HCT116 (cell line): ENCODE data around the gene MLLT3. TPM values are rescaled to one million over a fixed set of nuclear protein-coding genes. Genes with fewer than 3 reads are reported as not detected.

ENCODE experiments used
- ATAC-seq: fragments of 200-7000 bp; cut with Tn5 transposase; 2 replicates; pipeline ENCODE4 v1.9.1; 2020; ENCODE audit warnings: mild to moderate bottlenecking, moderate library complexity
- BruUV-seq: library from RNA; stranded (reverse); fragments of 400-500 nt; replicated peaks from 2 replicates; lab custom pipeline; 2021; lab: Mats Ljungman, UMichigan
- CTCF ChIA-PET: fragments of 300-600 bp; sonication (Branson Sonifier 250); formaldehyde crosslinking; loops from one replicate; lab custom pipeline; 2021; ENCODE audit warnings: antibody characterized with exemption; lab: Charles Lee
- POLR2A ChIA-PET: fragments of 300-600, 350-600 bp; sonication (Branson Sonifier 250); formaldehyde crosslinking; loops from one replicate; lab custom pipeline; 2021; ENCODE audit warnings: antibody characterized with exemption; lab: Charles Lee
- RAD21 ChIA-PET, 2 experiments: fragments of 300-600 bp; sonication (Branson Sonifier 250); formaldehyde crosslinking; loops; one replicate each; lab custom pipeline; 2023; ENCODE audit warnings: low total read pairs in 2 of 2; ENCODE audit not compliant: uncharacterized antibody in 2 of 2, unreplicated experiment in 2 of 2, low non-redundant PET in 1 of 2; lab: Charles Lee
- DNase-seq: peaks from one replicate; pipeline ENCODE4 v3.0.0-alpha.2; 2010; ENCODE audit warnings: low read depth, low spot score
- H2AFZ ChIP-seq: fragments of 200-600 bp; shearing (Covaris generic), sonication (generic); 2 replicates; pipeline ENCODE4 v1.6.1; 2017; ENCODE audit warnings: low read depth, mixed run types, mixed read lengths, antibody characterized with exemption, low read length; ENCODE audit not compliant: poor library complexity, severe bottlenecking
- H3K27ac ChIP-seq: 2 replicates; pipeline ENCODE4 v1.5.1; 2012; ENCODE audit warnings: low read depth, low read length
- H3K27me3 ChIP-seq: fragments of 200-600 bp; sonication (generic); 2 replicates; pipeline ENCODE4 v1.6.1; 2016; ENCODE audit warnings: mixed run types, low read length, mixed read lengths; ENCODE audit not compliant: insufficient read depth
- H3K36me3 ChIP-seq, 2 experiments: fragments of 200-500 bp in 1 of 2; fragments of 200-600 bp in 1 of 2; sonication (Bioruptor generic) in 1 of 2; sonication (generic) in 1 of 2; 2 replicates each; pipeline versions ENCODE4 v1.5.1 to v1.6.1; 2014 to 2016; ENCODE audit warnings: low read length in 2 of 2, inconsistent platforms in 1 of 2, mixed read lengths in 1 of 2, mixed run types in 1 of 2; ENCODE audit not compliant: insufficient read depth in 2 of 2, control insufficient read depth in 1 of 2
- H3K4me1 ChIP-seq, 2 experiments: fragments of 200-600 bp in 1 of 2; sonication (generic) in 1 of 2; 2 replicates each; pipeline versions ENCODE4 v1.5.1 to v1.6.1; 2012 to 2017; ENCODE audit warnings: low read length in 2 of 2, inconsistent platforms in 1 of 2, mild to moderate bottlenecking in 1 of 2, mixed read lengths in 1 of 2, mixed run types in 1 of 2, moderate library complexity in 1 of 2; ENCODE audit not compliant: insufficient read depth in 2 of 2, control insufficient read depth in 1 of 2
- H3K4me2 ChIP-seq: fragments of 200-600 bp; sonication (generic); 2 replicates; pipeline ENCODE4 v1.6.1; 2017; ENCODE audit warnings: mixed run types, low read length, mixed read lengths
- H3K4me3 ChIP-seq, 2 experiments: fragments of 200-600 bp in 1 of 2; sonication (generic) in 1 of 2; replicated peaks in 1 of 2; 2 replicates each; pipeline ENCODE4 v1.5.1; 2011 to 2016; ENCODE audit warnings: low read length in 2 of 2, control low read depth in 1 of 2, low read depth in 1 of 2, mild to moderate bottlenecking in 1 of 2, mixed read lengths in 1 of 2, mixed run types in 1 of 2
- H3K79me2 ChIP-seq: fragments of 200-600 bp; sonication (generic); 2 replicates; pipeline ENCODE4 v1.6.1; 2017; ENCODE audit warnings: mild to moderate bottlenecking, mixed run types, low read length, moderate library complexity, mixed read lengths; ENCODE audit not compliant: insufficient read depth
- H3K9ac ChIP-seq: fragments of 200-600 bp; sonication (generic); 2 replicates; pipeline ENCODE4 v1.6.1; 2016; ENCODE audit warnings: low read length, mixed read lengths
- H3K9me2 ChIP-seq: fragments of 200-600 bp; sonication (generic), shearing (Covaris generic); 2 replicates; pipeline ENCODE4 v1.6.1; 2017; ENCODE audit warnings: mixed run types, mild to moderate bottlenecking, moderate library complexity; ENCODE audit not compliant: insufficient read depth
- H3K9me3 ChIP-seq, 2 experiments: fragments of 200-500 bp in 1 of 2; fragments of 200-600 bp in 1 of 2; sonication (Bioruptor generic) in 1 of 2; sonication (generic) in 1 of 2; 2 replicates each; pipeline ENCODE4 v1.6.1; 2014 to 2017; ENCODE audit warnings: low read length in 2 of 2, mixed read lengths in 2 of 2, inconsistent platforms in 1 of 2, low read depth in 1 of 2, mild to moderate bottlenecking in 1 of 2, mixed run types in 1 of 2, moderate library complexity in 1 of 2; ENCODE audit not compliant: control insufficient read depth in 1 of 2, insufficient read depth in 1 of 2
- H4K20me1 ChIP-seq: fragments of 200-600 bp; sonication (generic), shearing (Covaris generic); 2 replicates; pipeline ENCODE4 v1.6.1; 2017; ENCODE audit warnings: mixed run types, mild to moderate bottlenecking, moderate library complexity; ENCODE audit not compliant: insufficient read depth
- CBX3 ChIP-seq: IDR thresholded peaks from 2 replicates; pipeline ENCODE4 v1.6.1; 2012; ENCODE audit warnings: low read depth
- CTCF ChIP-seq, 3 experiments: fragments of 200-600 bp in 1 of 3; sonication (generic) in 1 of 3; IDR thresholded peaks in 2 of 3; conservative IDR thresholded peaks in 1 of 3; 2 replicates each; pipeline ENCODE4 v1.5.1; 2012 to 2017; ENCODE audit warnings: low read depth in 2 of 3, low read length in 2 of 3, antibody characterized with exemption in 1 of 3, borderline replicate concordance in 1 of 3, control low read depth in 1 of 3, mild to moderate bottlenecking in 1 of 3, mixed read lengths in 1 of 3, mixed run types in 1 of 3, moderate library complexity in 1 of 3; ENCODE audit not compliant: insufficient read depth in 1 of 3
- EZH2 ChIP-seq: fragments of 200-600 bp; sonication (generic); IDR thresholded peaks from 2 replicates; pipeline ENCODE4 v1.6.1; 2017; ENCODE audit warnings: antibody characterized with exemption, mixed run types
- EZH2phosphoT487 ChIP-seq: fragments of 200-600 bp; IDR thresholded peaks from 2 replicates; pipeline ENCODE4 v1.6.1; 2018; ENCODE audit warnings: antibody characterized with exemption, borderline replicate concordance
- POLR2A ChIP-seq: IDR thresholded peaks from 2 replicates; pipeline ENCODE4 v1.7.0; 2011; ENCODE audit warnings: borderline replicate concordance; ENCODE audit not compliant: insufficient read depth, insufficient read length; ENCODE audit errors: extremely low read depth
- POLR2AphosphoS5 ChIP-seq: IDR thresholded peaks from 2 replicates; pipeline ENCODE4 v1.6.1; 2011; ENCODE audit warnings: mild to moderate bottlenecking, low read depth, low read length, moderate library complexity
- SIN3A ChIP-seq: IDR thresholded peaks from 2 replicates; pipeline ENCODE4 v1.6.1; 2012; ENCODE audit warnings: low read depth
- TCF7L2 ChIP-seq: IDR thresholded peaks from 2 replicates; pipeline ENCODE4 v1.7.0; 2011; ENCODE audit warnings: borderline replicate concordance, inconsistent platforms; ENCODE audit not compliant: insufficient read depth, insufficient read length; ENCODE audit errors: extremely low read depth
- ZFX ChIP-seq: fragments of 450-650 bp; IDR thresholded peaks from 2 replicates; pipeline ENCODE4 v1.6.1; 2017
- ZNF274 ChIP-seq: fragments of 200-500 bp; sonication (Bioruptor generic); IDR thresholded peaks from 2 replicates; pipeline ENCODE4 v1.6.1; 2014; ENCODE audit warnings: mild to moderate bottlenecking, low read depth, low read length, inconsistent platforms
- intact Hi-C: fragments of 100-400 bp; cut with micrococcal nuclease; formaldehyde crosslinking; loops from 2 replicates; pipeline ENCODE4 v1.10.0; 2022
- total RNA-seq: library from RNA; stranded (reverse); gene quantifications from one replicate; pipeline ENCODE4 v1.2.1, GENCODE V29; 2021; ENCODE audit not compliant: unreplicated experiment
- TF ChIP-seq, protein P1 (sequence below): IDR thresholded peaks from 2 replicates; pipeline ENCODE4 v1.6.1; 2012

The MLLT3 gene
- total RNA-seq, 1 experiment from 2014 or later = 4.3 TPM

GRCh38 chr9:20566401-20566800, 55.9 kb downstream of the MLLT3 start:
- intact Hi-C loops = no loop called here
- peaks cover 8% of the 10 kb centered on the region for H3K27me3 ChIP-seq
- ChIA-PET RAD21 (no interaction called here), POLR2A (no interaction called here), CTCF (no interaction called here)
- no peaks in the 10 kb centered on the region for H3K9me3 ChIP-seq
- H2AFZ ChIP-seq = no peak overlapping the region
- no peak for ATAC-seq
- H3K4me1 ChIP-seq = no peaks in the 10 kb centered on the region
- H3K4me2 ChIP-seq = no peak overlapping the region
- no peaks in the 10 kb centered on the region for H3K36me3 ChIP-seq
- H4K20me1 ChIP-seq = no peaks in the 10 kb centered on the region
- no peak for TF ChIP-seq CBX3
- no peak for TF ChIP-seq EZH2phosphoT487
- TF ChIP-seq, all 23 proteins: peak for 0
- no peak overlapping the region for H3K4me3 ChIP-seq
- DNase-seq = no peak
- H3K9me2 ChIP-seq = no peaks in the 10 kb centered on the region
- no peaks in the 10 kb centered on the region for H3K79me2 ChIP-seq
- H3K9ac ChIP-seq = no peak overlapping the region
- no peak overlapping the region for H3K27ac ChIP-seq
- BruUV-seq = no TSS peak

DNA sequence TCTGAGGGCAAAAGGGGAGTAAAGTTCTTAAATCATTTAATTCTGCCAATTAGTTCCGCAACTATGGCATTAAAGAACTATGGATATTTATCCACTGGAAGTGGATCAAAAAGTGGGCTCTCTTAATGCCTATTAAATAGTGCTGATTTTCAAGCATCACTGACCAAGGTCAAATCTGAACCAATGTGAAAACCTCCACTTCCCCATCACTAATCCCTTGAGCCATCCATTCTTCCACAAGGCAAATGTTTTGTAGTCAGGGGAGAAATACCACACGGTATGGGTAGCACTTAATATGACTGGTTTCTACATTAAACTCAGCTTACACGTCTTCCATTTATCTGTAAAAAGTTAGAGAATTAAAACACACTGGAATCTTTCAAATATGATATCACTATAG, 57.6 kb downstream of the MLLT3 start:
- no peak overlapping the region for H3K4me3 ChIP-seq
- H3K4me2 ChIP-seq = no peak overlapping the region
- no peaks in the 10 kb centered on the region for H3K4me1 ChIP-seq
- no peak overlapping the region for H2AFZ ChIP-seq
- intact Hi-C loops = loop anchor here (5.0 kb wide), 1 partner anchor 48 kb away; no protein-coding TSS in a partner anchor
- TF ChIP-seq CTCF (IDR thresholded peaks at IDR 0.05 in 2 of 3, conservative IDR thresholded peaks at IDR 0.05 in 1 of 3; ENCODE audit: borderline replicate concordance in 1 of 3, insufficient read depth in 1 of 3, low read depth in 2 of 3, low read length in 2 of 3) (no peak), EZH2phosphoT487 (no peak), ZNF274 (no peak), POLR2A (no peak), POLR2AphosphoS5 (no peak), TCF7L2 (no peak), EZH2 (no peak), CBX3 (no peak), SIN3A (no peak), ZFX (no peak)
- TF ChIP-seq, protein P1, sequence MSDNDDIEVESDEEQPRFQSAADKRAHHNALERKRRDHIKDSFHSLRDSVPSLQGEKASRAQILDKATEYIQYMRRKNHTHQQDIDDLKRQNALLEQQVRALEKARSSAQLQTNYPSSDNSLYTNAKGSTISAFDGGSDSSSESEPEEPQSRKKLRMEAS = no peak
- DNase-seq = no peak
- no peak overlapping the region for H3K27ac ChIP-seq
- no peak for ATAC-seq
- POLR2A ChIA-PET = no interaction called here
- no peaks in the 10 kb centered on the region for H4K20me1 ChIP-seq
- no peaks in the 10 kb centered on the region for H3K9me3 ChIP-seq
- no peak overlapping the region for H3K9ac ChIP-seq
- CTCF ChIA-PET = no interaction called here
- peaks cover 16% of the 10 kb centered on the region for H3K27me3 ChIP-seq
- BruUV-seq = no TSS peak
- no peaks in the 10 kb centered on the region for H3K79me2 ChIP-seq
- no peaks in the 10 kb centered on the region for H3K36me3 ChIP-seq
- RAD21 ChIA-PET = no interaction called here
- H3K9me2 ChIP-seq = no peaks in the 10 kb centered on the region
